Measurements from ENCODE around the gene TMUB1.

DNA sequence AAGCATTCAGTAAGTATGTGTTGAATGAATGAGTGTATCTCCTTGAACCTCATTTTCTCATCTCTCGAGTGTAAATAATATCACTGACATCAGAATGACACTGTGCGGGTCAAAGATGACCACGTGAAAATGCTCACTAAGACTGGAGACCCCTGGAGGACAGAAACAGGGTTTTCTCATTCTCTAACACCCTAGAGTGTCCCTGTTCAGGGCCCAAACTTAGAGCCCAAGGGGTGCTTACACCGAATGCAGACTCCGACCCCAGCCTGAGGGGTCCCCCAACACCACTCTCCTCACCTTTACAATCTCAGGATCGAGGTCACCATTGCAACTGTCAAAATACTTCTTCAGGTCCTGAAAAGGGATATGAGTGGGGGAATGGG lies 27.0 kb downstream of the TMUB1 start:
- TF ChIP-seq, protein P1, sequence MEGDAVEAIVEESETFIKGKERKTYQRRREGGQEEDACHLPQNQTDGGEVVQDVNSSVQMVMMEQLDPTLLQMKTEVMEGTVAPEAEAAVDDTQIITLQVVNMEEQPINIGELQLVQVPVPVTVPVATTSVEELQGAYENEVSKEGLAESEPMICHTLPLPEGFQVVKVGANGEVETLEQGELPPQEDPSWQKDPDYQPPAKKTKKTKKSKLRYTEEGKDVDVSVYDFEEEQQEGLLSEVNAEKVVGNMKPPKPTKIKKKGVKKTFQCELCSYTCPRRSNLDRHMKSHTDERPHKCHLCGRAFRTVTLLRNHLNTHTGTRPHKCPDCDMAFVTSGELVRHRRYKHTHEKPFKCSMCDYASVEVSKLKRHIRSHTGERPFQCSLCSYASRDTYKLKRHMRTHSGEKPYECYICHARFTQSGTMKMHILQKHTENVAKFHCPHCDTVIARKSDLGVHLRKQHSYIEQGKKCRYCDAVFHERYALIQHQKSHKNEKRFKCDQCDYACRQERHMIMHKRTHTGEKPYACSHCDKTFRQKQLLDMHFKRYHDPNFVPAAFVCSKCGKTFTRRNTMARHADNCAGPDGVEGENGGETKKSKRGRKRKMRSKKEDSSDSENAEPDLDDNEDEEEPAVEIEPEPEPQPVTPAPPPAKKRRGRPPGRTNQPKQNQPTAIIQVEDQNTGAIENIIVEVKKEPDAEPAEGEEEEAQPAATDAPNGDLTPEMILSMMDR (IDR thresholded peaks at IDR 0.05; ENCODE audit: low read length) = no peak
- TF ChIP-seq EZH2 (optimal IDR thresholded peaks at IDR 0.05; ENCODE audit: low read depth, low read length) = no peak
- no peak for TF ChIP-seq EZH2phosphoT487 (IDR thresholded peaks at IDR 0.05; ENCODE audit: low read length)

All from MM.1S (cell line).